GM19397 (cell line): ENCODE results near the gene ABCC3.

Source experiments
- ATAC-seq: cut with Tn5 transposase; IDR thresholded peaks from one replicate; pipeline ENCODE4 v1.9.1; 2021; ENCODE audit warnings: mild to moderate bottlenecking, moderate library complexity; ENCODE audit not compliant: unreplicated experiment

Gene ABCC3

DNA sequence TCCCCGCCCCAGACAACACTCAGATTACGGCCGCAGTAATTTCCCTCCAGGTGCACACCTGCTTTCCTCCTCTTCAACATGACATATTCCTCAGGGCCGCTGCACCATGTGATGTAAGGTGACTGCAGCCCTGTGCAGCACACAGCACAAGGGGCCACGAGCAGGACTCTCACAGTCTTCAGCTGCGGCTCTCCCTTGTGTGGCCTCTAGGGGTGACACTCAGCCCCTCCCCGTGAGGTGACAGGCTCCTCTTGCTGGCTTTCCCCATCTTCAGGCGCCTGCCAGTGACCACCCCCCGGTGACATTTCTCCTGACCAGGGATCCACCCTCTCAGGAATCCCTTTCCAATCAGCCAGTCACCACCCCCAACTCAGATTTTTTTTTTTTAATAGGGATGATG lies 31.3 kb upstream of the ABCC3 start:
- no peak for ATAC-seq

DNA sequence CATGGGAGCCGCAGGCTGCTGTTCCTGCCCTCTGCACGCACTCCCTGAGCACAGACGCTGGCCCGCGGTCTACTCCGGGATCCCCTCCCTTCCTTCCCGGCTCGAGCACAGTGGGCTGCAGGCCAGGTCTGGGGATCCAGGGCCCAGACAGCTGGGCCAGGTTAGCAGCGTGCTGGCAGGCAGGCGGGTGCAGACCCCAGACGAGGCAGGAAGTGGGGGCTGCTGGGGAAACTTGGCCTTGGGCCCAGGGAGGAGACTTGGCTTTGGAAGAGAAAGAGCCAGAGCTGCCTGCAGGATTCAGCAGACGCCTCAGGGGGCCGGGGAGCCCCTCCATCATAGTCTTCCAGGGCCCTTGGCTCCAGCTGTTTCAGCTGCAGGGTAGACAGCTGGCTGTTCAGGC lies 30.2 kb upstream of the ABCC3 start:
- no peak for ATAC-seq

DNA sequence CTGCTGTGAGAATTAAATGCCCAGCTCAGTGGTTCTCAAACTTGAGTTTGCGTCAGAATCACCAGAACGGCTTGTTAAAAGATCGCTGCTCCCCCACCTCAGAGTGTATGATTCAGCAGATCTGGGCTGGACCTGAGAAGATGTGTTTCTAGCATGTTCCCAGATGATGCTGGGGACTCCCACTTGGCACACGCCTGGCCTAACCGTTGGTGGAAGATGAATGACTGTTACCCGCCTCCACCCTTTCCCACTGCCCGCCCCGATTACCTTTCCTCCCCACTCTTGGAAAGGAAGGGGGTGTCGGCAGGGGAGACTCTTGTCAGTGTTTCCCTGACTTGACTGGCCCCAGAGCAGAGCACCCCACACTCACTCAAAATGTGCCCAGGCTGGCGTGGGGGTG lies 29.3 kb upstream of the ABCC3 start:
- no peak for ATAC-seq

DNA sequence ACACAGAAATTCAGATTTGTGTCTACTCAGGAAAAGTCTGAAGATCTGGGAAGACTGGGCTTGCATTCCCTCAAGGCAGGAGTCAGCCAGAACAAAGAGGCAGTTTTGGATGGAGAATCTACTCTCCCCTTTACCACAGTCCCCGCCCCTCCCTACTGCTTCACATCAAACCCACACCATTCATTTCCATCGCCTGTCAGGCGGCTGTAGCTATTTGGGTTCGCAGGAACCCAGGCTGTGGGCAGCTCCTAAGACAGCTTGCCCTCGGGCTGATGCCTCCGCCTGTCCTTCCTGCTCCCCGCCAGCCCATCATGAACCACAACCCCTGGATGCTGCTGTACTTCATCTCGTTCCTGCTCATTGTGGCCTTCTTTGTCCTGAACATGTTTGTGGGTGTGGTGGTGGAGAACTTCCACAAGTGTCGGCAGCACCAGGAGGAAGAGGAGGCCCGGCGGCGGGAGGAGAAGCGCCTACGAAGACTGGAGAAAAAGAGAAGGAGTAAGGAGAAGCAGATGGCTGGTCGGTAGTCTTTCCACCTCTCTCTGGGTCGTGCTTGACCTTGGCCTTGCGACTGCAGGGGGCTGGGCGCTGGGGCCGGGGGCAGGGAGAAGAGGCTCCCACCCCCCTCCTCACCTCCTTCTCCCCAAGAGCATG lies 27.0 kb upstream of the ABCC3 start:
- no peak for ATAC-seq

DNA sequence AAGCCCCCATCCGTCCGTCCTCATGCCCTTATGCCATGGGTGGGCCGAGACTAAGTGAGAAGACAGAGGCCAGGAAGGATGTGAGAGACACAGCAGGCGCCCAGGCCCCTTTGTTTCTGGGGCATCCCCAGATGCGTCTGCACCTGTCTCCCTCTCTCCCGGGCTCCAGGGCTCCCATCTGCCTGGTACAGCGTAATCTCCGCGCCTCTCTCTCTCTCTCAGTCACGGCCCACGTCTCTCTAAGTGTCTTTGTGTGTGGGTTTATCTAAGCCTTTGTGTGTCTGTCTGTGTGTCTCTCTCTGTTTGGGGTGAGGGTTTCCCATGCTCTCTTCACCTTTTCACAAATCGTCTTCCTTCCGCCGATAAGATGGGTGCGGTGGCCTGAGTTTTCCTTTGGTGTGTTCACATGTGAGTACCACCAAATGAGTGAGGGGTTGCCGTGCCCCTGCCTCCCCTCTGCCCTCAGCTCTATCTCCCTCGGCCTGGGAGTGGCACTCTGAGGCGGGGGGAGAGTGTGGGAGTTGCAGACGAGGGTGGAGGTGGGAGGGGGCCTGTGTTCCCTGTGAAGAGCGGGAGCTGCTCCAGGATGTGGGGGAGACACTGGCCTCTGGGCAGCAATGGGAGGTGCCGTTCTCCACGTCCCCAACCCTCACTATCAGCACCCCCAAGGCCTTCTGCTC lies 25.8 kb upstream of the ABCC3 start:
- no peak for ATAC-seq

DNA sequence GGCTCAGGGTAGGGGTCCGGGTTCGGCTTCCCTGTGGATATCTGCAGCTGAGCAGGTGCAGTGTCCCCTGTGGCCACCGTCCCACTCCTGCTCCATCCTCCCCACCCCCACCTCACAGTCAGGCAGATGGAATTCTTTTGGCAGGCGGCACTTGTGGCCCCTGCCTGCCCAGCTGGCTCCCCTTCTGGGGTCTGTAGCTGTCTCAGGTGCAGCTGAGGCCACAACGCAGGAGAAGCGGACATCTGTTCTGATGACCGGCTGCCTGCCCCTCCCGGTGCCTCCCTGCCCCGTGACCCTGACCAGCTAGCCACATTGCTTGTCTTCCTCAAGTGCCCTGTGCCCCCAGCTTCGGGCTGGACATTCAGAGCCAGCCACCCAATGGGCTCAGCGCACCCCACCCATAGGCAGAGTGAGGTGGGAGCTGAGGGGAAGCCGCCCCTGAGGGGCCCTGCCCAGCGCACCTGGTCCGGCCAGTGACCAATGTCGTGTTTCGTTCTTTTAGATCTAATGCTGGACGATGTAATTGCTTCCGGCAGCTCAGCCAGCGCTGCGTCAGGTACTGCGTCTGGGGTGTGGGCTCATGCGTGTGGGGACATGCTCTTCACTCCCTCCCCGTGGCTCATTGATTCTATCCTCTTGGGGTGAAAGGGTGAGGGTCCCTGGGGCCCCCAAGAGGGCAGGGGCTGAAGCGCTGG lies 25.2 kb upstream of the ABCC3 start:
- no peak for ATAC-seq

DNA sequence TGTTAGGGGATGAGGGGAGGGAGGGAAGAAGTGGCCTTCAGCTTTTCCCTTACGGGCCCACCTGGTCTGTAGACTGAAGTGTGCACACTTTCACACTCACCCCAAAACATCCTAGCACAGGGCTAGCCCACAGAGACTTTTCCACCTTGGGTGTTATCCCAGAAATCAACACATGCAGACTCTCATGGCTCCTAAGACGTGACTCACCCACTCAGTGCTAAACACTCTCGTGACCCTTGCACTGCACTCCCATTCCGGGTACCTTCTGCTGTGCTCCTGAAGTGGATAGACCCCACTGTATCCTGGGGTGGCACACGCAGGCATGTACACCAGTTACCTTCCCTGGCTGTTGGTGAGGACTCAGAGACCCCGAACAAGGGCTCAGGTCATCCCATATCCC lies 23.0 kb upstream of the ABCC3 start:
- no peak for ATAC-seq

DNA sequence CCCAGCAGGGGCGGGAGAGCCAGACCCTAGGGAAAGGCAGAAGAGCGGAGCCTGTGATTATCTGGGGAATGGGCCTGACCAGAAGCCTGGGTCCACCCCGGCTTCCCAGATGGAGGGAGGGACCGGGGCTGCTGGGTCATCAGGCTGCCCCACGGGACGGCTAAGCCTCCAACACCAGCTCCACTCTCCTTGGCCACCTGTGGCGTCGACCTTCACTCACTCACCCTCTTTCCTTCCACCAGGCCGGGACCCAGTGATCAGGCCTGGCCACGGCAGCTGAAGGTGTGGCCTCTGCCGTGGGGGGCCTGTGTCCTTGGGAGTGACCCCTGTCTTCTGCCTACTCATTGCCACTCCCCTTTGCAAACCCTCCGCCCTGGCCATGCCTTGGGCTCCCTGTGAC lies 22.4 kb upstream of the ABCC3 start:
- no peak for ATAC-seq

DNA sequence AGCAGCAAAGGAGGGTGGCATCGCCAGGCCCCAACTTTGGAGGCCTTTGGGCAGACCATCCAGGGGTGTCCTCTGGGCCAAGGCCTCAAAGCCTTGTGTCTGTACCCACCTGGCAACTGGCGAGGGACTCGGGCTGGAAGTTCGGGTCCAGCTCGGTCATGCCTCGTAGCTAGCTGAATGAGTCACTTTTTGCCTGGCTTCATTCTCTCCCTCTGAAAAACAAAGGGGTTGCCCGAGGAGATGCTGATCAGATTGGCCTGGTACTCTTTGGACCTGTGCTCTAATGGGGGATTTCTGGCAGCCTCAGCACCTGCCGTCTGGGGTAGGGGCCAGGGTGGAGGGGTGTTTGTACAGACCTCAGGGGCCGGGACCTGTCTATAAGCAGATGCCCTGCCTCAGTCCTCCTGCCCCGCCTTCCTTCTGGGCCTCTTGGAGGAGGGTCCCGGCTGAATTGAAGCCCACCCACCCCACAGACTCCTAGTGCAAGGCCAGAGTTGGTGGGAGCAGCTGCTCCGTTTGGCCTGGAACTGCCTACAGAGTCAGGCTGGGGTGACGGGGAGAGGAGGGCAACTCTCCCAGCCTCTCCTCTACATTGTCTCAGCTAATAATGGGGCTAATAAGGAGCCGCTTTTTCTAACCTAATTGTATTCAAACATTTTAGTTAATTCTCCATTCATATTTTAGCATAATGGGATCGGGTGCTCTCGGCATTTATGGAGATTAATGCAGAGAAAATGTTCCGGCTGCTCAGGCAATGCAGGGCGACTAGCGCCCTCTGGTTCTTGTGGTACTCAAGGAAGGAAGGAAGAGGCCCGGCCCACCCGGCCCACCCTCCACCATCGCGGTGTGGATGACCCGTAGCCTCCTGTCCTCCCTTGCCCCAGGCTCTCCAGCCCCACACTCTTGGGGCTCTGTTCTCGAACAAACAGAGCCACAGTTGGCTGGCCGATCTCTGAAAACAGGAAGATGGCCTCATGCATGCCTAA lies 21.4 kb upstream of the ABCC3 start:
- ATAC-seq = no peak

DNA sequence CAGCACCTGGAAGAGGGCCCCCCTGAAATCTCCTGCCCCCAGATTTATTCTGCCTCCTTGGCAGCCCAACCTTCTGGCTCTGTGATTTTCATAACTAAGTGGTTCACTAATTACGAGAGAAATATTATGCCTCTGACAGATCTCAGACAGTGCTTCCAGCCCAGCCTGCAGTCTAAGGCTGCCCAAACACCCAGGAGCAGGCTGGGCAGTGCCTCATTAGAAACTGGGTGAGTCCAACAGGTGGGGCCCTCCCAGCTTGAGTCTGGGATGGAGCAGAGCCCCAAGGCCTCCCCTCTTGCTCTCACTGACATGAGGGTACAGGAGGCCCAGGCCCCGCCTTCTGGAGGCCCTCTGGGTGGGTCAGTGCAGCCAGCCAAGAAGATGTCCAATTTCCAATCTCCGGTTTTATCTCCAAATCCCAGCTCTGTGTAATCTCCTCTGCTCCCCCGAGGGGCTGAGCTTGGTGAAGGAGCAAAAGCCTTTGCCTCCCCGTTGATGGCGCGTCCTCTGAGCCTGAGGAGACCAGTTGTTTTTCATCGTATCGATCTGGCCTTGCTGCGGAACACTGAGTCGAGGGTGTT lies 20.1 kb upstream of the ABCC3 start:
- no peak for ATAC-seq

DNA sequence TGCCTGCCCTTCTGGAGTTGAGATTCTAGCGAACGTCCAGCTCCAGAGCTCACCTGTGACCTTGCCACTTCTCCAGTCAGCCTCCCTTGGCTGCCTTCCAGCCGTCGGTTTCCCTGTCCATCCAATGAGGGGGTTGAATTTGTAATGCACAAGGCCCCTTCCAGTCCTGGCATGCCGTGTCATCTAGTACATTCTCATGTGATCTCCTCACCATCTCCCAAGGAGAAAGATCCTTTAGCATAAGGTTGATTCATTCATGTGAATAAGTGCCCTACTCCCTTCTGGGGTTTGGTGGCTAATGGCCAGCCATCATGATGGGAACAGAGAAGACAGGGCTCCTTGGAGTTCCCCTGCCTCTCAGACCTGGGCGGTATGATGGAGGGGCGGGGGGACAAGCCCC lies 18.9 kb upstream of the ABCC3 start:
- ATAC-seq = no peak

DNA sequence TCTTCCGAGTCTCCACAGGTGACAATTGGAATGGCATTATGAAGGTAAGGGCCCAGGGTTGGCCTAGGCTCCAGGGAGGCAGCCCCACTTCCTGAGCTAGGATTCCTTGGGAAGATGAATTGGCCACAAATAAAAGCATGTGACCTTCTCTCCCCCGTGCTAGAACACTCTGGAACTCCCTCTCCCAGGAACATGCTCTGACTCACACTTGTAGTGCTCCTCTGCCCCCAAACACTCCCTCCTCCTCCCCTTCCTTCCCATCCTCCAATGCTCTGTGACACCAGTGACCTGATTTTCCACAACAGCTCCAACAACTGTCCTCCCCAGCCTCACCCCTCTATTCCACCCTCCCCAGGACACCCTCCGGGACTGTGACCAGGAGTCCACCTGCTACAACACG lies 16.4 kb upstream of the ABCC3 start:
- no peak for ATAC-seq

DNA sequence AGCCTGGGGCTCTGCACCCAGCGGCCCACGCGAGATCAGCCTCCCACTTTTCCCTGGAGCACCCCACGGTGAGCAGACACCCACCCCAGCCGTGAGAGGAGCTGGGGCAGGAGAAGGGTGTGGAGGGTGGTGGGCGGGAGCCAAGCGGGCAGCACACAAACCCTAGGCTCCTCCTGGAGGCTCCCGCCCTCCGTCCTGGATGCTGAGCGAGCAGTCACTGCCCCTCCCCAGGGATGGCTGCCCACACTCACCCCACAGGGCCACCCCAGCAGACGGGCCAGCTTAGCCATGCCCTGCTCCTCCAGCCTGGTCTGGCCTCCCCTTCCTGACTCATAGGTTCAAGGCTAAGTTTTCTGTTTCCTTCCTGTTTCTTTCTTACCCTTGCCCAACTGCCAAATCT lies 15.7 kb upstream of the ABCC3 start:
- no peak for ATAC-seq

DNA sequence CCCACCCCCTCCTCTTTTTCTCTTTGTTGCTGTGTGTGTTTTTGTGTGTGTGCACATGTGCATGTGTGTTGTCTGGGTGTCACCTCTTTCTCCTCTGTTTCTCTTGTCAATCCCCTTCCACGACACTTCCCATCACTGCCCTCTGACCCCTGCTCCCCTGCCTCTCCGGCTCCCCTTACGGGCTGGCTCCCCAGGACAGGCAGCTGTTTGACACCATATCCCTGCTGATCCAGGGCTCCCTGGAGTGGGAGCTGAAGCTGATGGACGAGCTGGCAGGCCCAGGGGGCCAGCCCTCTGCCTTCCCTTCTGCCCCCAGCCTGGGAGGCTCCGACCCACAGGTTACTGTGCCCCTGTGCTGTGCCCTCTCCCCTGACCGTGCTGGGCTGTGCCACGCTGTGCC lies 15.2 kb upstream of the ABCC3 start:
- no peak for ATAC-seq

DNA sequence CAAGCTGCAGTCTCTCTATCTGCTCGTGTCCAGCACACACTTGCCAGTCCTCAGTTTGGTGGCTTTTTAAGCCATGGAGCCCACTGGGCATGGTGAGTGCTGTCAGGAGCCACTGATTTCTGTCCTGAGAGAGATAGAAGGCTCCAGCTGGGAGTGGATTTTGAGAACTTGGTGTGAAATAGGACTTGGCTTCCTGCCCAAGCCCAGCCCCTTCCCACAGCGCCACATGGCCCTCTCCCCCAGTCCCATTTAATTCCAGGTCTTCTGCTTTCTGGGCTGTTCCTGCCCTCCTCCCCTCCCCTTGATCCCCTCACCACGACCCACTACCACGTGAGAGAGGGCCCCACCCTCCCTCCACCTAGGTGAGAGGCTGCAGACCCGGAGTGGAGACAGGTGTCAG lies 14.4 kb upstream of the ABCC3 start:
- ATAC-seq = no peak

DNA sequence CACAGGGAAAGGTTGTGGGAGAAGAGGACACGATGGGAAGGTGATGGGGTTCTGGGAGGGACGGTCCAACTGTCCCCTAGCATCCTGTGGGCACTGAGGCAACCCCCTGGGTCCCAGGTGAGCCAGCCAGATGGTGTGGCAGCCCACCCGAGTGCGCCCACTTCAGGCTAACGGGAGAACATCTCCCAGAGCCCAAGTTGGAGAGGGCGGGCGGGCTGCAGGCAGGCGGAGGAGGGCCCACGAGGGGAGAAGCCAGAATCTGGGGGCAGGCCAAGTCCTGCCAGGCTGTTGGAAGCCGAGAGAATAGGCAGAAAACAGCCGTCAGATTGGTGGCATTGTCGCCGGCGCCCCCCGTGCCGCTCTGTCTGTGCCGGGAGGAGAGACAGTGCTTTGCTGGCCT lies 13.8 kb upstream of the ABCC3 start:
- ATAC-seq = no peak

DNA sequence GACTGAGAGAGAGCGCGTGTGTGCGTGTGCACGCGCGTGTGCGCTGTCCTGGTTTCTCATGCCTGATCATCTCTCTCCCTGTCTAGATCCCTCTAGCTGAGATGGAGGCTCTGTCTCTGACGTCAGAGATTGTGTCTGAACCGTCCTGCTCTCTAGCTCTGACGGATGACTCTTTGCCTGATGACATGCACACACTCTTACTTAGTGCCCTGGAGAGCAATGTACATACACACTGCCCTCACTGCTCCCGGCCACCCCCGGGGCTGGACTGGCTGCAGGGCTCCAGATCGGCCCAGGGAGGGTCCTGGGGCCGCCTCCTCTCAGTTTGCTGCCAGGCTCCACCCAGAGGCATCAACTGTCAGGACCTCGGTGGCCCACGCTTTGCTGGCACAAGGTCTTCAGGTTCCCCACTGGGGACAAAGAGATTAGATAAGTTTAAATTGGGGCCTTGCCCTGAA lies 13.1 kb upstream of the ABCC3 start:
- ATAC-seq = no peak

DNA sequence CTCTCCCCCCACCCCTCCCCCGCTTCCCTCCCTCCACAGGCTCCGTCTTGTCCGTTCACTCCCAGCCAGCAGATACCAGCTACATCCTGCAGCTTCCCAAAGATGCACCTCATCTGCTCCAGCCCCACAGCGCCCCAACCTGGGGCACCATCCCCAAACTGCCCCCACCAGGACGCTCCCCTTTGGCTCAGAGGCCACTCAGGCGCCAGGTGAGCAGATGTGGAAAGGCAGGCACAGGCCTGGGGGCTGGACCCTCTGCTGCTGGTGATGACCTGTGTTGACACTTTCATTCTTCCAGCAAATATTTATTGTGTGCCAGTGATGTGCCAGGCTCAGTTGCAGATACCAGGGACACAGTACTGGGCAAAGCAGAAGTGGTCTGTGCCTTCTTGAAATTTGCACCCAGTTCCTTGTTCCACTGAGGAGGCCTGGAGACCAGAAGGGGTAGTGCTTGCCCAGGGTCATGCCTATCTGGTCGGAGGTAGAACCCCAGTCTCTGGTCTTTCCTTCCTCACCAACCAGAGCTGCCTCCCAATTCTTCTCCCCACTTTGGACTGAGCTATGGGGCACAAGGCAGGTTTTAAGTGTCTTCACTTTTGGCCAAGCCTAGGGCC lies 10.3 kb upstream of the ABCC3 start:
- no peak for ATAC-seq

DNA sequence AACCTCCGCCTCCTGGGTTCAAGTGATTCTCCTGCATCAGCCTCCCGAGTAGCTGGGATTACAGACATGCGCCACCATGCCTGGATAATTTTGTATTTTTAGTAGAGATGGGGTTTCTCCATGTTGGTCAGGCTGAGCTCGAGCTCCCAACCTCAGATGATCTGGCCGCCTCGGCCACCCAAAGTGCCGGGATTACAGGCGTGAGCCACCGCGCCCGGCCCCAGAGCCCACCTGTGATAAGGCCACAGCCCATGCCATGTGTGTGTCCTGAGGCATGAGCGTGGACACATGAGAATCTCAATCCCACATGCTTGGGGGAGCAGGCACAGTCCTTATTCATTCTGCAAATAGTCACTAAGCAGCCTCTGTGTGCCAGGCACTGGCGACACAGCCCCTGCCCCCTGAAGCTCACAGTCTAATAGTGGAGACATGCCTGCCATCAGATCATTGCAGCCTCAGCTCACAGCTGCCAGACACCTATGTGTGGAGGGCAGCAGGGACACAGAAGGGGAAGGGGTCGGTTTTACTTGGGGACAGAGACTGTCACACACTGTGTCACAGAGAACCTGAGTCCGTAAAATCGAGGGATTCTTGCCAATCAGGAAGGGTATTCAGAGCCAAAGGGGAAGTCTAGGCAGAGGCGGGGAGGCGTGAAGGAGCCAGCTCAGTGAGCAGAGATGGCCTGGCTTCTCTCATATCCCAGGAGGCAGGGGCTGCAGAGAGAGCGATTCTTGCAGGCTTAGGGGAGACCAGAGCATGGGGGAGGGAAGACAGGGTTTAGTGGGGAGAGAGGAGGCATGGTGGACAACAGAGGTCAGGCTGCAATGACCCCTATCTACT lies 9.4 kb upstream of the ABCC3 start:
- no peak for ATAC-seq
